Sigmoid colon (tissue), 7 donors: Measurements from ENCODE around the gene NBEAL2. TPM values are rescaled to one million over a fixed set of nuclear protein-coding genes. Genes with fewer than 3 reads are reported as not detected.

Experiments used
- DNase-seq: peaks from one replicate; pipeline ENCODE4 v3.0.0-alpha.2; 2019
- H3K27ac ChIP-seq, 4 donors: fragments of 200-600 bp; sonication (generic); one replicate each; pipeline ENCODE4 v1.5.1; 2016 to 2019; ENCODE audit warnings: mild to moderate bottlenecking in 1 of 4
- H3K27me3 ChIP-seq, 3 donors: fragments of 200-600 bp; sonication (generic); one replicate each; pipeline ENCODE4 v1.5.1; 2019; ENCODE audit warnings: mild to moderate bottlenecking in 1 of 3
- H3K36me3 ChIP-seq, 4 donors: fragments of 200-600 bp; sonication (generic); one replicate each; pipeline ENCODE4 v1.5.1; 2016 to 2019
- H3K4me1 ChIP-seq, 4 donors: fragments of 200-600 bp; sonication (generic); one replicate each; pipeline ENCODE4 v1.5.1; 2017 to 2019
- H3K4me3 ChIP-seq, 4 donors: fragments of 200-600 bp; sonication (generic); one replicate each; pipeline ENCODE4 v1.5.1; 2017 to 2019; ENCODE audit warnings: mild to moderate bottlenecking in 2 of 4, moderate library complexity in 1 of 4
- H3K9me3 ChIP-seq, 4 donors: fragments of 200-600 bp in 3 of 4; sonication (generic) in 3 of 4; one replicate each; pipeline versions ENCODE4 v1.5.1 to v1.6.1; 2013 to 2019
- CTCF ChIP-seq, 4 experiments: fragments of 450-650 bp in 3 of 4; fragments of 200-600 bp in 1 of 4; IDR thresholded peaks; one replicate each; pipeline ENCODE4 v1.5.1; 2016 to 2019; ENCODE audit warnings: antibody characterized with exemption in 4 of 4, mild to moderate bottlenecking in 3 of 4, moderate library complexity in 2 of 4
- EP300 ChIP-seq, 4 donors: sonication (generic); formaldehyde crosslinking; IDR thresholded peaks; one replicate each; pipeline ENCODE4 v1.6.1; 2017; ENCODE audit warnings: antibody characterized with exemption in 4 of 4
- POLR2A ChIP-seq, 2 donors: fragments of 450-650 bp; IDR thresholded peaks; one replicate each; pipeline ENCODE4 v1.6.1; 2016; ENCODE audit warnings: antibody characterized with exemption in 2 of 2, mild to moderate bottlenecking in 2 of 2, moderate library complexity in 2 of 2
- POLR2AphosphoS5 ChIP-seq, 4 donors: sonication (generic); formaldehyde crosslinking; IDR thresholded peaks; one replicate each; pipeline ENCODE4 v1.6.1; 2017; ENCODE audit warnings: antibody characterized with exemption in 4 of 4
- WGBS, 2 donors: extraction: QIAGEN DNeasy Blood & Tissue Kit; methylation state at CpG; one replicate each; pipeline ENCODE4 v1.1.7; 2013; 5-methylcytosine and 5-hydroxymethylcytosine counted together
- intact Hi-C: fragments of 100-400 bp; cut with DNase I; formaldehyde crosslinking; loops from one replicate; pipeline ENCODE4 v1.15.1; 2023
- polyA plus RNA-seq, 3 donors: library from polyadenylated mRNA; stranded (reverse); fragments of 200-250 nt; gene quantifications; one replicate each; pipeline ENCODE4 v1.2.3, GENCODE V29; 2013
- total RNA-seq, 4 donors: library from RNA; depleted of rRNA; stranded (reverse); fragments of >200 nt; gene quantifications; one replicate each; pipeline ENCODE4 v1.1.0, GENCODE V29; 2016
- donor health status: healthy with polysubstance abuse.
- donor health status: Bipolar disorder and iron deficiency.
- donor health status: healthy.

The NBEAL2 gene
- total and polyA plus RNA-seq, 7 donors, result 7.8 to 88.0 (median 12.5) TPM

GRCh38 chr3:46996689-46997452 lies 17.4 kb downstream of the NBEAL2 start:
- H3K36me3 ChIP-seq, result peaks cover 0 to 34% (median 11%) of the 10 kb centered on the region in 4 donors
- intact Hi-C loops, result loop anchor here (5.0 kb wide), 1 partner anchor 290 kb away; no protein-coding TSS in a partner anchor

GRCh38 chr3:46997453-46998091 lies 18.1 kb downstream of the NBEAL2 start:
- 86 to 87% methylated on average over 13 of the region's 13 CpGs for WGBS, 2 donors
- H3K36me3 ChIP-seq, result peaks cover 0 to 41% (median 17%) of the 10 kb centered on the region in 4 donors

More at GRCh38 chr3:46996689-46997452, 17.4 kb downstream of the NBEAL2 start:
- 79 to 83% methylated on average over 12 of the region's 12 CpGs for WGBS, 2 donors
- Histone ChIP-seq H3K27ac (no peak overlapping the region), H3K4me3 (no peak overlapping the region), H3K9me3 (no peaks in the 10 kb centered on the region), H3K27me3 (no peaks in the 10 kb centered on the region), H3K4me1 (no peaks in the 10 kb centered on the region)
- TF ChIP-seq EP300 (IDR thresholded peaks at IDR 0.05) (no peak), POLR2A (IDR thresholded peaks at IDR 0.05) (no peak), POLR2AphosphoS5 (IDR thresholded peaks at IDR 0.05) (no peak), CTCF (IDR thresholded peaks at IDR 0.05) (no peak)
- DNase-seq, result no peak

GRCh38 chr3:46998121-46998851 lies 18.8 kb downstream of the NBEAL2 start:
- H3K36me3 ChIP-seq, result peaks cover 0 to 48% (median 22%) of the 10 kb centered on the region in 4 donors
- no peaks in the 10 kb centered on the region for H3K4me1 ChIP-seq
- H3K27ac ChIP-seq, result no peak overlapping the region
- H3K4me3 ChIP-seq, result no peak overlapping the region
- no peaks in the 10 kb centered on the region for H3K9me3 ChIP-seq
- intact Hi-C loops, result loop anchor here (1.0 to 5.0 kb wide), 2 partner anchors 75 to 291 kb away; no protein-coding TSS in a partner anchor
- no peak for TF ChIP-seq EP300 (IDR thresholded peaks at IDR 0.05)
- TF ChIP-seq POLR2AphosphoS5 (IDR thresholded peaks at IDR 0.05), result no peak
- TF ChIP-seq CTCF (IDR thresholded peaks at IDR 0.05), result peak; percentile 59 to 85 (median 77)
- no peak for DNase-seq
- 52 to 62% methylated on average over 27 of the region's 27 CpGs for WGBS, 2 donors
- no peaks in the 10 kb centered on the region for H3K27me3 ChIP-seq

More at GRCh38 chr3:46997453-46998091, 18.1 kb downstream of the NBEAL2 start:
- no peaks in the 10 kb centered on the region for H3K9me3 ChIP-seq
- H3K4me3 ChIP-seq, result no peak overlapping the region
- intact Hi-C loops, result loop anchor here (1.0 to 5.0 kb wide), 2 partner anchors 74 to 290 kb away; no protein-coding TSS in a partner anchor
- no peak overlapping the region for H3K27ac ChIP-seq
- TF ChIP-seq POLR2A (IDR thresholded peaks at IDR 0.05), result no peak
- TF ChIP-seq POLR2AphosphoS5 (IDR thresholded peaks at IDR 0.05), result no peak
- TF ChIP-seq CTCF (IDR thresholded peaks at IDR 0.05), result no peak
- no peak for TF ChIP-seq EP300 (IDR thresholded peaks at IDR 0.05)
- no peaks in the 10 kb centered on the region for H3K4me1 ChIP-seq
- H3K27me3 ChIP-seq, result no peaks in the 10 kb centered on the region
- no peak for DNase-seq

GRCh38 chr3:46998852-46999515 lies 19.5 kb downstream of the NBEAL2 start:
- no peaks in the 10 kb centered on the region for H3K27me3 ChIP-seq
- TF ChIP-seq POLR2AphosphoS5 (IDR thresholded peaks at IDR 0.05), result no peak
- no peak for TF ChIP-seq EP300 (IDR thresholded peaks at IDR 0.05)
- no peak for TF ChIP-seq CTCF (IDR thresholded peaks at IDR 0.05)
- no peak for TF ChIP-seq POLR2A (IDR thresholded peaks at IDR 0.05)
- no peaks in the 10 kb centered on the region for H3K4me1 ChIP-seq
- H3K4me3 ChIP-seq, result no peak overlapping the region
- intact Hi-C loops, result loop anchor here (1.0 to 5.0 kb wide), 2 partner anchors 76 to 292 kb away; no protein-coding TSS in a partner anchor
- no peak for DNase-seq
- no peak overlapping the region for H3K27ac ChIP-seq
- peaks cover 0 to 51% (median 24%) of the 10 kb centered on the region in 4 donors for H3K36me3 ChIP-seq
- 86 to 90% methylated on average over 22 of the region's 22 CpGs for WGBS, 2 donors
- no peaks in the 10 kb centered on the region for H3K9me3 ChIP-seq
